IMR-90 (cell line): ENCODE results near the gene PLTP. TPM values are rescaled to one million over a fixed set of nuclear protein-coding genes. Genes with fewer than 3 reads are reported as not detected.

ENCODE experiments used
- ATAC-seq: fragments of 200-7000 bp; cut with Tn5 transposase; 2 replicates; pipeline ENCODE4 v1.9.1; 2020; ENCODE audit warnings: low read depth, mild to moderate bottlenecking, moderate library complexity
- BruUV-seq: library from RNA; stranded (reverse); fragments of 400-500 nt; replicated peaks from 2 replicates; lab custom pipeline; 2021; lab: Mats Ljungman, UMichigan
- CTCF ChIA-PET: fragments of 300-600 bp; formaldehyde crosslinking; extraction: SDS; loops from one replicate; lab custom pipeline; 2021; ENCODE audit warnings: antibody characterized with exemption; lab: Yijun Ruan, JAX
- POLR2A ChIA-PET: fragments of 300-600 bp; sonication (Branson Sonifier 250); formaldehyde crosslinking; loops from one replicate; lab custom pipeline; 2022; ENCODE audit warnings: antibody characterized with exemption; ENCODE audit not compliant: unreplicated experiment; lab: Charles Lee
- DNase-seq: peaks from one replicate; pipeline ENCODE4 v3.0.0; 2013
- H2AFZ ChIP-seq: replicated peaks from 2 replicates; pipeline ENCODE3; 2013; ENCODE audit warnings: low read length, mild to moderate bottlenecking; ENCODE audit not compliant: poor library complexity
- H2AK5ac ChIP-seq: 2 replicates; pipeline ENCODE4 v1.6.1; 2013; ENCODE audit warnings: low read depth, low read length, inconsistent platforms
- H2AK9ac ChIP-seq: replicated peaks from 2 replicates; pipeline ENCODE3; 2013; ENCODE audit warnings: mild to moderate bottlenecking, low read depth, low read length, moderate library complexity; ENCODE audit not compliant: poor library complexity
- H2BK120ac ChIP-seq: 2 replicates; pipeline ENCODE4 v1.6.1; 2013; ENCODE audit warnings: low read depth, low read length, inconsistent platforms
- H2BK15ac ChIP-seq: 3 replicates; pipeline ENCODE4 v1.6.1; 2013; ENCODE audit warnings: low read depth, low read length, inconsistent platforms
- H2BK20ac ChIP-seq: 2 replicates; pipeline ENCODE4 v1.6.1; 2013; ENCODE audit warnings: low read depth, mild to moderate bottlenecking, inconsistent platforms, low read length, moderate library complexity
- H2BK5ac ChIP-seq: 2 replicates; pipeline ENCODE4 v1.6.1; 2013; ENCODE audit warnings: mild to moderate bottlenecking, low read depth, low read length, inconsistent platforms; ENCODE audit not compliant: poor library complexity, severe bottlenecking
- H3K14ac ChIP-seq: replicated peaks from 2 replicates; pipeline ENCODE4 v1.6.1; 2013; ENCODE audit warnings: low read depth, low read length, inconsistent platforms
- H3K18ac ChIP-seq: 2 replicates; pipeline ENCODE4 v1.6.1; 2013; ENCODE audit warnings: low read depth, low read length, control low read depth
- H3K23ac ChIP-seq: 2 replicates; pipeline ENCODE4 v1.6.1; 2013; ENCODE audit warnings: low read depth, low read length, inconsistent platforms
- H3K27ac ChIP-seq: 2 replicates; pipeline ENCODE4 v1.5.1; 2013; ENCODE audit warnings: mild to moderate bottlenecking, control low read depth, low read length; ENCODE audit not compliant: insufficient read depth
- H3K27me3 ChIP-seq: 2 replicates; pipeline ENCODE4 v1.6.1; 2013; ENCODE audit warnings: low read length; ENCODE audit not compliant: control insufficient read depth, insufficient read depth
- H3K36me3 ChIP-seq: 2 replicates; pipeline ENCODE4 v1.6.1; 2013; ENCODE audit warnings: low read length, mixed read lengths; ENCODE audit not compliant: control insufficient read depth, insufficient read depth
- H3K4ac ChIP-seq: 2 replicates; pipeline ENCODE4 v1.6.1; 2013; ENCODE audit warnings: low read depth, low read length, inconsistent platforms
- H3K4me1 ChIP-seq: 2 replicates; pipeline ENCODE4 v1.6.1; 2013; ENCODE audit warnings: low read length, mixed read lengths; ENCODE audit not compliant: control insufficient read depth, insufficient read depth
- H3K4me2 ChIP-seq: 2 replicates; pipeline ENCODE4 v1.6.1; 2013; ENCODE audit warnings: low read depth, mild to moderate bottlenecking, control low read depth, low read length, moderate library complexity
- H3K4me3 ChIP-seq: 2 replicates; pipeline ENCODE4 v1.5.1; 2013; ENCODE audit warnings: low read depth, mild to moderate bottlenecking, control low read depth, low read length, moderate library complexity; ENCODE audit not compliant: insufficient read depth
- H3K56ac ChIP-seq: 2 replicates; pipeline ENCODE4 v1.6.1; 2013; ENCODE audit warnings: low read length, inconsistent platforms; ENCODE audit not compliant: insufficient read depth; ENCODE audit errors: extremely low read depth
- H3K79me1 ChIP-seq, 2 experiments: 2 replicates each; pipeline ENCODE4 v1.6.1; 2013; ENCODE audit warnings: low read length in 2 of 2, inconsistent platforms in 1 of 2, low read depth in 1 of 2
- H3K9ac ChIP-seq: 2 replicates; pipeline ENCODE4 v1.6.1; 2013; ENCODE audit warnings: low read depth, low read length, control low read depth
- H3K9me1 ChIP-seq: 2 replicates; pipeline ENCODE4 v1.6.1; 2013; ENCODE audit warnings: low read length, inconsistent platforms; ENCODE audit not compliant: insufficient read depth
- H3K9me3 ChIP-seq: 2 replicates; pipeline ENCODE4 v1.6.1; 2013; ENCODE audit warnings: low read length; ENCODE audit not compliant: control insufficient read depth, insufficient read depth
- H4K20me1 ChIP-seq: 2 replicates; pipeline ENCODE4 v1.6.1; 2013; ENCODE audit warnings: low read length, inconsistent platforms; ENCODE audit not compliant: insufficient read depth
- H4K5ac ChIP-seq: 2 replicates; pipeline ENCODE4 v1.6.1; 2013; ENCODE audit warnings: mild to moderate bottlenecking, low read depth, low read length, control low read depth
- H4K8ac ChIP-seq, 2 experiments: 2 replicates each; pipeline ENCODE4 v1.6.1; 2013; ENCODE audit warnings: low read depth in 2 of 2, low read length in 2 of 2, control low read depth in 1 of 2, inconsistent platforms in 1 of 2
- H4K91ac ChIP-seq: 2 replicates; pipeline ENCODE4 v1.6.1; 2013; ENCODE audit warnings: low read depth, low read length, inconsistent platforms; ENCODE audit not compliant: insufficient read depth
- CEBPB ChIP-seq: IDR thresholded peaks from 2 replicates; pipeline ENCODE4 v1.6.1; 2012; ENCODE audit warnings: low read depth, low read length, improper control_type of control experiment
- MXI1 ChIP-seq: IDR thresholded peaks from 2 replicates; pipeline ENCODE4 v1.6.1; 2012; ENCODE audit warnings: low read depth, mild to moderate bottlenecking, low read length, moderate library complexity, borderline replicate concordance
- NFE2L2 ChIP-seq: fragments of 150-350 bp; IDR thresholded peaks from 2 replicates; pipeline ENCODE4 v1.6.1; 2016; ENCODE audit warnings: low read depth, mild to moderate bottlenecking, low read length
- RCOR1 ChIP-seq: IDR thresholded peaks from 2 replicates; pipeline ENCODE4 v1.6.1; 2012; ENCODE audit warnings: mild to moderate bottlenecking, low read length, improper control_type of control experiment; ENCODE audit not compliant: insufficient replicate concordance
- SMC3 ChIP-seq: fragments of 150-350 bp; IDR thresholded peaks from 2 replicates; pipeline ENCODE4 v1.6.1; 2016; ENCODE audit warnings: low read depth, mild to moderate bottlenecking, antibody characterized with exemption, low read length, moderate library complexity
- WGBS, 2 experiments: methylation state at CpG; one replicate each; pipeline versions ENCODE4 v1.1.5 to v1.1.7; 2013; ENCODE audit warnings: missing lambda C conversion rate in 2 of 2; ENCODE audit not compliant: insufficient read length in 1 of 2; ENCODE audit errors: extremely low coverage in 2 of 2; 5-methylcytosine and 5-hydroxymethylcytosine counted together
- dilution Hi-C: fragments of 300-500 bp; cut with HindIII; formaldehyde crosslinking; loops from one replicate; pipeline ENCODE4 v1.14.3; 2018; ENCODE audit warnings: low sequenced_read_pairs; ENCODE audit not compliant: unreplicated experiment
- in situ Hi-C: fragments of 300-500 bp; cut with MboI; formaldehyde crosslinking; loops from 3 replicates; pipeline ENCODE4 v1.14.3; 2019; ENCODE audit warnings: low sequenced_read_pairs, inconsistent platforms, mixed read lengths
- intact Hi-C: fragments of 100-400 bp; cut with micrococcal nuclease; formaldehyde crosslinking; loops from 2 replicates; pipeline ENCODE4 v1.10.0; 2022
- polyA plus RNA-seq, 3 experiments: library from polyadenylated mRNA; depleted of rRNA; stranded (reverse); fragments of >200 nt; gene quantifications; 2 replicates each; pipeline ENCODE4 v1.2.3, GENCODE V29; 2012; ENCODE audit warnings: low replicate concordance in 1 of 3
- total RNA-seq: library from RNA; depleted of rRNA; stranded (reverse); fragments of >200 nt; gene quantifications from 2 replicates; pipeline ENCODE4 v1.2.3, GENCODE V29; 2012
- TF ChIP-seq, protein P1 (sequence below): fragments of 150-350 bp; IDR thresholded peaks from 2 replicates; pipeline ENCODE4 v1.6.1; 2017; ENCODE audit warnings: mild to moderate bottlenecking, antibody characterized with exemption, low read length, low read depth

PLTP gene
- total and polyA plus RNA-seq, 2 of the 4 experiments (the other 2 are of a cell fraction) = 5.4 to 55.8 TPM

DNA sequence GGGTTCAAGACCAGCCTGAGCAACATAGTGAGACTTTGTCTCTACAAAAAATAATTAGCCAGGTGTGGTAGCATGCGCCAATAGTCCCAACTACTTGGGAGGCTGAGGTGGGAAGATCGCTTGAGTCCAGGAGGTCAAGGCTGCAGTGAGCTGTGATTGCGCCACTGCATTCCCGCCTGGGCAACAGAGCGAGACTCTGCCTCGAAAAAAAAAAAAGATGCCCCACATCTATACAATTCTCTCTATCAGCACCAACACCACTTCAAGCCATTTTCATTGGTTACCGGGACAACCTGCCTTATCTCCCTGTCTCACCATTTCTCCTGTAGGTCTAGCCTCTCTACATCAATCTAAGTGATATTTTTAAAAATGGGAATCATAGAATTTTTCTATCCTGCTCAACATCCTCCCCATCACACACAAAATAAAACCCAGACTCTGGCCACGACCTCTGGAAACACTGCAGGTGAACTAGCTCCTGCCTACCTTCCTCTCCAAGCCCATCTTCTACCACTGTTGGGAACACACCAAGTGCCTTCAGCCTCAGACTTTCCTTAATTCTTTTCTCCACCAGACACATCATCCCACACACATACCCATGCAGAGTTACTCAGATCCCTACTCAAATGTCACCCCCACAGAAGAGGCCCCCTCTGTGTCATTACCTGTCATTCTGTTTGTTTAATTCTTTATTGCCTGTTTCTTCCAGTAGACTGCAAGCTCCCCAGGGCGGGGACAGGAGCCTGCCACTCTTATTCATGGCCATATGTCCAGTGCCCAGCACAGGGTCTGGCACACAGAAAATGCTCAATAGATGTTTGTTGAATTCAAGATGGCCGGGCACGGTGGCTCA is 9.6 kb upstream of the PLTP start:
- peaks cover 30% of the 10 kb centered on the region for H3K4me1 ChIP-seq
- H3K27me3 ChIP-seq = no peaks in the 10 kb centered on the region
- no peak overlapping the region for H3K9ac ChIP-seq
- H3K4me2 ChIP-seq = no peak overlapping the region
- no peak for ATAC-seq
- H2AK5ac ChIP-seq = no peak overlapping the region
- no peak overlapping the region for H2BK15ac ChIP-seq
- no peaks in the 10 kb centered on the region for H3K9me3 ChIP-seq
- H2BK120ac ChIP-seq = no peak overlapping the region
- no TSS peak for BruUV-seq
- H4K5ac ChIP-seq = no peak overlapping the region
- no peaks in the 10 kb centered on the region for H3K79me1 ChIP-seq
- POLR2A ChIA-PET = interaction anchor here (0.6 kb wide), 1 partner anchor 9 kb away, joined by 3 read pairs; no protein-coding TSS in a partner anchor
- CTCF ChIA-PET = interaction anchor here (0.7 kb wide), 1 partner anchor 25 kb away, joined by 4 read pairs; no protein-coding TSS in a partner anchor
- dilution Hi-C loops (no loop called here), in situ Hi-C loops (loop anchor here (25.0 kb wide), 1 partner anchor 584 kb away; the partner anchor contains the start of gene SDC4), intact Hi-C loops (no loop called here)
- no peaks in the 10 kb centered on the region for H4K20me1 ChIP-seq
- DNase-seq = peak; percentile 30
- H2AFZ ChIP-seq = no peak overlapping the region
- no peak overlapping the region for H2AK9ac ChIP-seq
- H4K8ac ChIP-seq = no peak overlapping the region
- no peaks in the 10 kb centered on the region for H3K36me3 ChIP-seq
- no peak overlapping the region; the same call in 1 of the 2 replicates for H3K18ac ChIP-seq
- TF ChIP-seq, protein P1, sequence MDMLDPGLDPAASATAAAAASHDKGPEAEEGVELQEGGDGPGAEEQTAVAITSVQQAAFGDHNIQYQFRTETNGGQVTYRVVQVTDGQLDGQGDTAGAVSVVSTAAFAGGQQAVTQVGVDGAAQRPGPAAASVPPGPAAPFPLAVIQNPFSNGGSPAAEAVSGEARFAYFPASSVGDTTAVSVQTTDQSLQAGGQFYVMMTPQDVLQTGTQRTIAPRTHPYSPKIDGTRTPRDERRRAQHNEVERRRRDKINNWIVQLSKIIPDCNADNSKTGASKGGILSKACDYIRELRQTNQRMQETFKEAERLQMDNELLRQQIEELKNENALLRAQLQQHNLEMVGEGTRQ = no peak
- TF ChIP-seq CEBPB (0 out of 2 replicates have a peak, but pooled peaks have one; percentile 1), NFE2L2 (no peak), MXI1 (no peak), RCOR1 (no peak), SMC3 (no peak)
- no peak overlapping the region for H3K4me3 ChIP-seq
- no peak overlapping the region for H3K23ac ChIP-seq
- no peak overlapping the region for H3K4ac ChIP-seq
- no peaks in the 10 kb centered on the region; the same call in 1 of the 2 replicates for H3K9me1 ChIP-seq
- H4K91ac ChIP-seq = no peak overlapping the region
- WGBS, 2 experiments = 80% methylated on average over 4 of the region's 11 CpGs; no CpG with 5 or more reads in 1 of the 2 experiments
- H3K56ac ChIP-seq = no peak overlapping the region
- no peak overlapping the region for H3K14ac ChIP-seq
- no peak overlapping the region for H2BK5ac ChIP-seq
- no peak overlapping the region for H3K27ac ChIP-seq
- no peak overlapping the region for H2BK20ac ChIP-seq
